ENCODE data around the gene SLC35E1.

- TF ChIP-seq, protein P1, sequence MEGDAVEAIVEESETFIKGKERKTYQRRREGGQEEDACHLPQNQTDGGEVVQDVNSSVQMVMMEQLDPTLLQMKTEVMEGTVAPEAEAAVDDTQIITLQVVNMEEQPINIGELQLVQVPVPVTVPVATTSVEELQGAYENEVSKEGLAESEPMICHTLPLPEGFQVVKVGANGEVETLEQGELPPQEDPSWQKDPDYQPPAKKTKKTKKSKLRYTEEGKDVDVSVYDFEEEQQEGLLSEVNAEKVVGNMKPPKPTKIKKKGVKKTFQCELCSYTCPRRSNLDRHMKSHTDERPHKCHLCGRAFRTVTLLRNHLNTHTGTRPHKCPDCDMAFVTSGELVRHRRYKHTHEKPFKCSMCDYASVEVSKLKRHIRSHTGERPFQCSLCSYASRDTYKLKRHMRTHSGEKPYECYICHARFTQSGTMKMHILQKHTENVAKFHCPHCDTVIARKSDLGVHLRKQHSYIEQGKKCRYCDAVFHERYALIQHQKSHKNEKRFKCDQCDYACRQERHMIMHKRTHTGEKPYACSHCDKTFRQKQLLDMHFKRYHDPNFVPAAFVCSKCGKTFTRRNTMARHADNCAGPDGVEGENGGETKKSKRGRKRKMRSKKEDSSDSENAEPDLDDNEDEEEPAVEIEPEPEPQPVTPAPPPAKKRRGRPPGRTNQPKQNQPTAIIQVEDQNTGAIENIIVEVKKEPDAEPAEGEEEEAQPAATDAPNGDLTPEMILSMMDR (IDR thresholded peaks at IDR 0.05; ENCODE audit: low read depth, low read length) = no peak
- no peak for TF ChIP-seq EZH2phosphoT487 (IDR thresholded peaks at IDR 0.05; ENCODE audit: low read depth)
Observed at GRCh38 chr19:16586477-16586871, 14.3 kb upstream of the SLC35E1 start.

All from OCI-LY3 (cell line).